Activated naive CD8-positive, alpha-beta T cell (primary cell): ENCODE results near the gene INTS15.

Source experiments
- H3K27ac Mint-ChIP-seq: one replicate; pipeline ENCODE4 v1.8.0; 2021; ENCODE audit warnings: mixed read lengths
- H3K27me3 Mint-ChIP-seq: one replicate; pipeline ENCODE4 v1.8.0; 2021; ENCODE audit warnings: mixed read lengths
- H3K36me3 Mint-ChIP-seq: one replicate; pipeline ENCODE4 v1.8.0; 2021; ENCODE audit warnings: mixed read lengths
- H3K4me1 Mint-ChIP-seq: one replicate; pipeline ENCODE4 v1.8.0; 2021; ENCODE audit warnings: low read depth, mixed read lengths
- H3K4me3 Mint-ChIP-seq: one replicate; pipeline ENCODE4 v1.8.0; 2021; ENCODE audit warnings: mild to moderate bottlenecking, mixed read lengths
- H3K9me3 Mint-ChIP-seq: one replicate; pipeline ENCODE4 v1.8.0; 2021; ENCODE audit warnings: low read depth, mixed read lengths

Gene INTS15

GRCh38 chr7:6641305-6642035 lies 51.6 kb downstream of the INTS15 start:
- H3K9me3 Mint-ChIP-seq = no peaks in the 10 kb centered on the region
- no peaks in the 10 kb centered on the region for H3K27me3 Mint-ChIP-seq
- peaks cover 4% of the 10 kb centered on the region for H3K36me3 Mint-ChIP-seq
- no peak overlapping the region for H3K4me3 Mint-ChIP-seq
- H3K27ac Mint-ChIP-seq = no peak overlapping the region
- H3K4me1 Mint-ChIP-seq = peaks cover 24% of the 10 kb centered on the region

- peaks cover 24% of the 10 kb centered on the region for H3K4me1 Mint-ChIP-seq
- peaks cover 4% of the 10 kb centered on the region for H3K36me3 Mint-ChIP-seq
- no peak overlapping the region for H3K27ac Mint-ChIP-seq
- no peaks in the 10 kb centered on the region for H3K9me3 Mint-ChIP-seq
- no peaks in the 10 kb centered on the region for H3K27me3 Mint-ChIP-seq
- no peak overlapping the region for H3K4me3 Mint-ChIP-seq
These were observed 52.5 kb downstream of the INTS15 start for GRCh38 chr7:6642239-6642839.

GRCh38 chr7:6642861-6643640 lies 53.2 kb downstream of the INTS15 start:
- Mint-ChIP-seq H3K4me1 (peaks cover 21% of the 10 kb centered on the region), H3K9me3 (no peaks in the 10 kb centered on the region), H3K27ac (no peak overlapping the region), H3K36me3 (peaks cover 4% of the 10 kb centered on the region), H3K4me3 (no peak overlapping the region), H3K27me3 (no peaks in the 10 kb centered on the region)

DNA sequence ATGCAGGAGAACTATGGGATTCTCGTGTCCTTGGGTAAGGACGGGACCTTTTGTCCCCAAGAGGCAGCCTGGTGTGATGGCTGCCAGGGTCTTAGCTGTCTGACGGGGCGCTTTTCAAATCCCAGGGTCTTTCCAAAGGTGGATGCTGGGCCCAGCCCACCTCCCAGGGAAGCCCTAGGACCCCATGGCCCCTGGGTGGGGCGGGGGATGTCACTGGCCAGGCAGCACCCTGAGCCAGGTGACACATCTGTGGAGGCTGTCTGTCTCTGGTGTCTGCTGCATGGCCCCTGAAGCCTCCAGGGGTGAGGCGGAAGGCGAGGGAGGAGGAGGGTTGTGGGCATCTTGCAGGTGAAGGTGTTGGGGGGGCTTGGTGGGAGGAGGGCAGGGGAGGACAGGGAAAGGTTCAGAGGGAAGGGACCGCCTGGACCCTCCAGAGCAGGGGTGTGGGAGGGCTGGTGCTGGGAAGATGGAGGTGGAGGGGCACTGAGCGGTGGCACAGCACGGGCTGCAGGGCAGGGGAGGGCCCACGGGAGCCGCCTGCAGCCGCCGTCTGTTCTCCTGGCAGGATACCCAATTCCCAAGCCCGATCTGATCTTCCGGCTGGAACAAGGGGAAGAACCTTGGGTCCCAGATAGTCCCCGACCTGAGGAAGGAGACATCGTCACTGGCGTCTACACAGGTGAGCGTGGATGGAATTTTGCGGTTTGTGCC lies 54.2 kb downstream of the INTS15 start:
- Mint-ChIP-seq H3K27me3 (no peaks in the 10 kb centered on the region), H3K4me3 (no peak overlapping the region), H3K9me3 (no peaks in the 10 kb centered on the region), H3K36me3 (peaks cover 4% of the 10 kb centered on the region), H3K4me1 (peaks cover 12% of the 10 kb centered on the region), H3K27ac (no peak overlapping the region)

GRCh38 chr7:6644728-6645127 lies 54.9 kb downstream of the INTS15 start:
- Mint-ChIP-seq H3K36me3 (peaks cover 4% of the 10 kb centered on the region), H3K4me3 (no peak overlapping the region)

GRCh38 chr7:6646465-6646864 lies 56.6 kb downstream of the INTS15 start:
- H3K27ac Mint-ChIP-seq = no peak overlapping the region
- no peaks in the 10 kb centered on the region for H3K4me1 Mint-ChIP-seq
- H3K36me3 Mint-ChIP-seq = peaks cover 3% of the 10 kb centered on the region
- H3K9me3 Mint-ChIP-seq = no peaks in the 10 kb centered on the region
- H3K27me3 Mint-ChIP-seq = no peaks in the 10 kb centered on the region
- H3K4me3 Mint-ChIP-seq = no peak overlapping the region

More at GRCh38 chr7:6644728-6645127, 54.9 kb downstream of the INTS15 start:
- Mint-ChIP-seq H3K27ac (no peak overlapping the region), H3K4me1 (peaks cover 6% of the 10 kb centered on the region), H3K27me3 (no peaks in the 10 kb centered on the region), H3K9me3 (no peaks in the 10 kb centered on the region)

GRCh38 chr7:6647080-6647479 lies 57.3 kb downstream of the INTS15 start:
- H3K27ac Mint-ChIP-seq = no peak overlapping the region
- H3K4me3 Mint-ChIP-seq = no peak overlapping the region
- no peaks in the 10 kb centered on the region for H3K9me3 Mint-ChIP-seq
- no peaks in the 10 kb centered on the region for H3K27me3 Mint-ChIP-seq
- peaks cover 3% of the 10 kb centered on the region for H3K36me3 Mint-ChIP-seq
- H3K4me1 Mint-ChIP-seq = no peaks in the 10 kb centered on the region

GRCh38 chr7:6647541-6647940 lies 57.7 kb downstream of the INTS15 start:
- Mint-ChIP-seq H3K27me3 (no peaks in the 10 kb centered on the region), H3K9me3 (no peaks in the 10 kb centered on the region), H3K4me1 (no peaks in the 10 kb centered on the region), H3K4me3 (no peak overlapping the region), H3K27ac (no peak overlapping the region), H3K36me3 (peaks cover 3% of the 10 kb centered on the region)

DNA sequence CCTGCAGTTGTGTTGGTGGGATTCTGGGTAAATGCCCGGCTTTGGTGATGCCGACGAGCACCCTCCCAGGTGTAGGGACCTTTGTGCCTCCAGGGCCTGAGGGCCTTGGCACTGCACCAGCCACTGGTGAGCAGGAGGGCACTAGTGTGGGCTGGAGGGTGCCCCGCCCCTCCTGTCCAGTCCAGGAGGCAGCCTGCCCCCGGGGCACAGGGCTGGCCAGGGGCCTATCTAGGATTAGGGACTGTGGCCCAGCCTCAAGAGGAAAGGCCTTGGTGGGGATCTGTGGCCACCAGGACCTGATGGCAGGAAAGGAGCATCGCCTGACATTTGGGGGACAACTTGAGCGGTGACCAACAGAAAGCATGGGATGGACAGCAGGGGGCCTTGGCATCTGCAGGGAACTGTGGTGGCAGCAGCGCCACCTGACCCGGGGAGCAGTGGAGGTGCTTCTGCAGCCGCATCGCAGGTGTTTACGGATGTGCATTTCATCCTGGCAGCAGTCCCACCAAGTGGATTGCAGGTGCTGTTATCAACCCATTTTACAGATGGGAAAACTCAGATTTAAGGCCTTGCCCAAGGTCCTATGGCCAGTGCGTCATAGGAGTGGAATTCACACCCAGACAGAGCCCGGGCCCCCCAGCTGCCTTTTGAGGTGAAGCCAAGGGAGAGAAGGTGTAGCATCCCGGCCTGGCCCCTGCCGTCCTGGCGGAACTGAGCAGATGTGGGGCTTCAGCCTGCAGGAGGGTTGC lies 58.4 kb downstream of the INTS15 start:
- H3K4me1 Mint-ChIP-seq = no peaks in the 10 kb centered on the region
- no peak overlapping the region for H3K4me3 Mint-ChIP-seq
- no peaks in the 10 kb centered on the region for H3K27me3 Mint-ChIP-seq
- peaks cover 3% of the 10 kb centered on the region for H3K36me3 Mint-ChIP-seq
- H3K9me3 Mint-ChIP-seq = no peaks in the 10 kb centered on the region
- H3K27ac Mint-ChIP-seq = no peak overlapping the region

DNA sequence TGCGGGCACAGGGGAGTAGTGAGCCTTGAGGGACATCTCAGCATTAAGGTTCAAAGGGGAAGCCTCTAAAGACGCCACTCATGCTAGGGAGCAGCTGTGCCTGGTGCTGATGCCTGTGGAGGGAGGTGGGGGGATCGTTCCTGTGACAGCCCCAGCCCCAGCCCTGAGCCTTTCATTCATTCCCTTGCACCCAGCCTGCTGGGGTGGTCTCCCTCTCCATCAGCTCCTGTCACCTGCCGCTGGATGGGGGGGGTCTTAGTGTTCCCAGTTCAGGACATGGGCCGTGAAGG lies 58.9 kb downstream of the INTS15 start:
- H3K4me1 Mint-ChIP-seq = no peaks in the 10 kb centered on the region
- no peak overlapping the region for H3K27ac Mint-ChIP-seq
- no peaks in the 10 kb centered on the region for H3K9me3 Mint-ChIP-seq
- H3K4me3 Mint-ChIP-seq = no peak overlapping the region
- H3K27me3 Mint-ChIP-seq = no peaks in the 10 kb centered on the region
- H3K36me3 Mint-ChIP-seq = peaks cover 3% of the 10 kb centered on the region

- Mint-ChIP-seq H3K36me3 (peaks cover 3% of the 10 kb centered on the region), H3K27me3 (no peaks in the 10 kb centered on the region), H3K27ac (no peak overlapping the region), H3K4me3 (no peak overlapping the region), H3K9me3 (no peaks in the 10 kb centered on the region), H3K4me1 (no peaks in the 10 kb centered on the region)
These were observed 59.6 kb downstream of the INTS15 start for GRCh38 chr7:6649241-6649961.

DNA sequence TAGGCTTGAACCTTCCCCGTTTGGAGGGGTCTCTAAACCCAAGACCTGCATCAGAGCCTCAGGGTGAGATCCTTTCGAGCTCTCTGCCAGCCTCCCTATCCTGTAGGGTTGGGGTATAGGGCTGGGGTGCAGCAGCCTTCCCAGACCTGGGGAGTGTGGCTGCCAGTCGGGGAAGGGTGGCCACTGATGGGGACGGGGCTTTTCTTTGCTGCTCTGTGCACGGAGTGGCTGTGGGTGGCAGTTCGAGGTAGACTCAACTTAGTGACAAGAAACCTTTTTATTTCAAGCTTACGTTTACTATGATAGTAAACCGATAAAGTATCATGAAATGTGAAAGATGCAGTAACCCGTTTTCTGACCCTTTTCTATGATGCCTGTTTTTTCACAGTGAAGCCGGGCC lies 60.3 kb downstream of the INTS15 start:
- no peaks in the 10 kb centered on the region for H3K9me3 Mint-ChIP-seq
- no peaks in the 10 kb centered on the region for H3K27me3 Mint-ChIP-seq
- H3K4me3 Mint-ChIP-seq = no peak overlapping the region
- H3K36me3 Mint-ChIP-seq = peaks cover 6% of the 10 kb centered on the region
- no peak overlapping the region for H3K27ac Mint-ChIP-seq
- no peaks in the 10 kb centered on the region for H3K4me1 Mint-ChIP-seq

DNA sequence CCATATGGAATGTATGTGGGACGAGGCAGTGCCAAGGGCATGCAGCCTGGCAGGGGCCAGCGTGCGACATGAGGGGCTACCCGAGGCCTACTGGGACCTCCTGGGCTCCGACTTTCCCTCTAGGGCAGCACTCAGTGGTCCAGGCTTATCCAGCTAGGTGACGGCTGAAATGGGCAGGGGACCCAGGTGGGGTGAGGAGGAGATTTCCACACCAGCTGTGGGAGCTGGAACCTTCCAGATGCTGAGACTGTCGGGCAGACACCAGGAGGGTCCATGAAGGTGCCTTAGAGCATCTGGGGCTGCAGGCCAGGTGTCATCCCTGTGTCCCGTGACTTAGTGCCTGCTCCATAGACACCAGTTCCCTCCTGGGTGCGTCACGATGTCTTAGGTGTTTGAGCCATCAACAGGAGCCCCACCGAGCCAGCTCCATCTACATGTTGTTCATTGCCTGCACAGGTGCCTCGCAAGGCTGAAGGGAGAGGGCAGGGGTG lies 60.7 kb downstream of the INTS15 start:
- H3K4me1 Mint-ChIP-seq = no peaks in the 10 kb centered on the region
- H3K36me3 Mint-ChIP-seq = peaks cover 6% of the 10 kb centered on the region
- H3K9me3 Mint-ChIP-seq = no peaks in the 10 kb centered on the region
- no peaks in the 10 kb centered on the region for H3K27me3 Mint-ChIP-seq
- no peak overlapping the region for H3K27ac Mint-ChIP-seq
- H3K4me3 Mint-ChIP-seq = no peak overlapping the region
